Stomach (tissue), 19 donors: Measurements from ENCODE around the gene AREG. TPM values are rescaled to one million over a fixed set of nuclear protein-coding genes. Genes with fewer than 3 reads are reported as not detected.
A peak's percentile ranks its signal among the peaks of the same experiment; 100 is the strongest.
"Not testable (repeated sequence)": the region's sequence is repeated elsewhere in the genome, so short reads cannot be mapped to it uniquely, and the experiment has no call there.

Experiments used
- DNase-seq, 2 donors: peaks; one replicate each; pipeline versions ENCODE4 v3.0.0 to v3.0.0-alpha.2; 2013 to 2019
- H3K27ac ChIP-seq, 5 donors: fragments of 200-600 bp in 4 of 5; sonication (generic) in 4 of 5; one replicate each; pipeline ENCODE4 v1.5.1; 2013 to 2019; ENCODE audit warnings: mild to moderate bottlenecking in 1 of 5, moderate library complexity in 1 of 5
- H3K27me3 ChIP-seq, 3 donors: fragments of 200-600 bp; sonication (generic); one replicate each; pipeline ENCODE4 v1.5.1; 2017 to 2019; ENCODE audit warnings: mixed run types in 1 of 3
- H3K36me3 ChIP-seq, 4 donors: fragments of 200-600 bp; sonication (generic); 1 replicate in 3 of 4; 2 replicates in 1 of 4; pipeline ENCODE4 v1.5.1; 2016 to 2019
- H3K4me1 ChIP-seq, 4 donors: fragments of 200-600 bp; sonication (generic); one replicate each; pipeline ENCODE4 v1.5.1; 2016 to 2019
- H3K4me3 ChIP-seq, 4 donors: fragments of 200-600 bp; sonication (generic) in 3 of 4; one replicate each; pipeline ENCODE4 v1.5.1; 2016 to 2019; ENCODE audit warnings: mild to moderate bottlenecking in 1 of 4
- H3K9me3 ChIP-seq, 4 donors: fragments of 200-600 bp; sonication (generic); one replicate each; pipeline ENCODE4 v1.5.1; 2016 to 2019
- EP300 ChIP-seq: sonication (generic); formaldehyde crosslinking; IDR thresholded peaks from one replicate; pipeline ENCODE4 v1.6.1; 2017; ENCODE audit warnings: antibody characterized with exemption
- POLR2A ChIP-seq, 4 donors: fragments of 450-650 bp; IDR thresholded peaks; one replicate each; pipeline ENCODE4 v1.6.1; 2016; ENCODE audit warnings: antibody characterized with exemption in 4 of 4, control low read depth in 2 of 4, mild to moderate bottlenecking in 1 of 4, moderate library complexity in 1 of 4
- POLR2AphosphoS5 ChIP-seq, 3 donors: sonication (generic); formaldehyde crosslinking; IDR thresholded peaks; one replicate each; pipeline ENCODE4 v1.6.1; 2016; ENCODE audit warnings: antibody characterized with exemption in 3 of 3
- WGBS, 5 donors: extraction: QIAGEN DNeasy Blood & Tissue Kit in 3 of 5; methylation state at CpG; one replicate each; pipeline versions ENCODE4 v1.1.5 to v1.1.7; 2013 to 2018; 5-methylcytosine and 5-hydroxymethylcytosine counted together
- intact Hi-C: fragments of 100-400 bp; cut with DNase I; formaldehyde crosslinking; loops from one replicate; pipeline ENCODE4 v1.15.1; 2023; ENCODE audit warnings: low total_unique reads
- long read RNA-seq, 10 donors: transcript quantifications; one replicate each; lab custom pipeline, GENCODE V29; 2026
- polyA plus RNA-seq, 3 donors: library from polyadenylated mRNA; stranded (reverse); fragments of 200-250 nt; gene quantifications; one replicate each; pipeline ENCODE4 v1.2.3, GENCODE V29; 2013
- total RNA-seq, 5 donors: library from RNA; depleted of rRNA; stranded (reverse); fragments of >200 nt; gene quantifications; one replicate each; pipeline versions ENCODE4 v1.1.0 to v1.2.3, GENCODE V29; 2014 to 2016
- TF ChIP-seq, protein P1 (sequence below), 7 experiments: fragments of 450-650 bp in 4 of 7; fragments of 200-600 bp in 3 of 7; sonication (generic) in 3 of 7; IDR thresholded peaks; one replicate each; pipeline ENCODE4 v1.5.1; 2016 to 2019; ENCODE audit warnings: antibody characterized with exemption in 7 of 7, control low read depth in 2 of 7, mild to moderate bottlenecking in 1 of 7
- donor health status: healthy with polysubstance abuse.
- donor health status: Bipolar disorder and iron deficiency.
- donor health status: healthy.

The AREG gene, protein sequence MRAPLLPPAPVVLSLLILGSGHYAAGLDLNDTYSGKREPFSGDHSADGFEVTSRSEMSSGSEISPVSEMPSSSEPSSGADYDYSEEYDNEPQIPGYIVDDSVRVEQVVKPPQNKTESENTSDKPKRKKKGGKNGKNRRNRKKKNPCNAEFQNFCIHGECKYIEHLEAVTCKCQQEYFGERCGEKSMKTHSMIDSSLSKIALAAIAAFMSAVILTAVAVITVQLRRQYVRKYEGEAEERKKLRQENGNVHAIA
- 10 to 100 TPM in 4 of 5 donors, not detected in 1; 12.7 to 22.3 (median 15.5) TPM for total RNA-seq
- 10 to 100 TPM in 1 of 3 donors, 1 to 10 TPM in 2; 4.3 to 23.0 (median 4.7) TPM for polyA plus RNA-seq
- long read RNA-seq, donor 1, partial matches to known transcripts: 0 of 1 reads
- long read RNA-seq, donor 1, other reads (novel, unspliced or antisense): 0 of 1 reads
- long read RNA-seq, donor 2: 0 reads
- long read RNA-seq, donor 3: 0 reads
- long read RNA-seq, donor 4: 0 reads
- long read RNA-seq, donor 5, partial matches to known transcripts: 0 of 1 reads
- long read RNA-seq, donor 5, other reads (novel, unspliced or antisense): 0 of 1 reads
- long read RNA-seq, donor 6: 0 reads
- long read RNA-seq, donor 7: 0 reads
- long read RNA-seq, donor 8, partial matches to known transcripts: 0 of 1 reads
- long read RNA-seq, donor 8, other reads (novel, unspliced or antisense): 0 of 1 reads
- long read RNA-seq, donor 9: 0 reads
- long read RNA-seq, donor 10: 0 reads

DNA sequence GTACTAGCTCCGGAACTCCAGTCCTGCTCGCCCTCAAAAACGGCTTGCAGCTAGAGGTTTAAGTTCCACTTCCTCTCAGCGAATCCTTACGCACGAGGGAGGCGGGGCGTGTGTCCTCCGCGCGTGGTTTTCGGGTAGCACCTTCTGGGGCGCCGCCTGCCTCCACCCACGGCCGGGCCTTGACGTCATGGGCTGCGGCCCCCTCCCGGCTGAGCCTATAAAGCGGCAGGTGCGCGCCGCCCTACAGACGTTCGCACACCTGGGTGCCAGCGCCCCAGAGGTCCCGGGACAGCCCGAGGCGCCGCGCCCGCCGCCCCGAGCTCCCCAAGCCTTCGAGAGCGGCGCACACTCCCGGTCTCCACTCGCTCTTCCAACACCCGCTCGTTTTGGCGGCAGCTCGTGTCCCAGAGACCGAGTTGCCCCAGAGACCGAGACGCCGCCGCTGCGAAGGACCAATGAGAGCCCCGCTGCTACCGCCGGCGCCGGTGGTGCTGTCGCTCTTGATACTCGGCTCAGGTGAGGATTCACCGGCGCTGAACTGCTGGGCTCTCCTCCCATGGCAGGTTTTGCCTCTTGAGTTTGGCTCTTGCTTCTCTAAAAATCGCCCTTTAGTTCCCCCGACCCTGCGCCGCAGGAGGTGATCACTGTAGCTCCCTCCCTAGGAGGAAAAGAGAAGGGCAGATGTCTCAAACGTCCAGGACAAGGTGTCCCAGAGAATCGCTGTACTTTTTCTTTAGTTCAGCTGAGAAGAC lies at the start of gene AREG:
TSS of gene AREG (plus strand) at position 246 of the 752 bp plus-strand sequence. CDS start at position 456, 210 bp downstream.
- Histone ChIP-seq H3K4me1 (peaks cover 0 to 13% (median 9%) of the 10 kb centered on the region in 4 donors), H3K27ac (peak within 1 kb of the TSS; percentile 83 to 93 (median 87)), H3K4me3 (peak within 1 kb of the TSS; percentile 50 to 65 (median 60)), H3K27me3 (no peaks in the 10 kb centered on the region), H3K36me3 (no peaks in the 10 kb centered on the region), H3K9me3 (no peaks in the 10 kb centered on the region)
- intact Hi-C loops: no loop called here
- TF ChIP-seq, protein P1, sequence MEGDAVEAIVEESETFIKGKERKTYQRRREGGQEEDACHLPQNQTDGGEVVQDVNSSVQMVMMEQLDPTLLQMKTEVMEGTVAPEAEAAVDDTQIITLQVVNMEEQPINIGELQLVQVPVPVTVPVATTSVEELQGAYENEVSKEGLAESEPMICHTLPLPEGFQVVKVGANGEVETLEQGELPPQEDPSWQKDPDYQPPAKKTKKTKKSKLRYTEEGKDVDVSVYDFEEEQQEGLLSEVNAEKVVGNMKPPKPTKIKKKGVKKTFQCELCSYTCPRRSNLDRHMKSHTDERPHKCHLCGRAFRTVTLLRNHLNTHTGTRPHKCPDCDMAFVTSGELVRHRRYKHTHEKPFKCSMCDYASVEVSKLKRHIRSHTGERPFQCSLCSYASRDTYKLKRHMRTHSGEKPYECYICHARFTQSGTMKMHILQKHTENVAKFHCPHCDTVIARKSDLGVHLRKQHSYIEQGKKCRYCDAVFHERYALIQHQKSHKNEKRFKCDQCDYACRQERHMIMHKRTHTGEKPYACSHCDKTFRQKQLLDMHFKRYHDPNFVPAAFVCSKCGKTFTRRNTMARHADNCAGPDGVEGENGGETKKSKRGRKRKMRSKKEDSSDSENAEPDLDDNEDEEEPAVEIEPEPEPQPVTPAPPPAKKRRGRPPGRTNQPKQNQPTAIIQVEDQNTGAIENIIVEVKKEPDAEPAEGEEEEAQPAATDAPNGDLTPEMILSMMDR (IDR thresholded peaks at IDR 0.05): peak in 5 of 7 experiments; percentile 34 to 44 (median 38)
- TF ChIP-seq EP300 (no peak), POLR2A (IDR thresholded peaks at IDR 0.05) (peak in 2 of 4 donors; percentile 7 to 88), POLR2AphosphoS5 (IDR thresholded peaks at IDR 0.05) (peak; percentile 16 to 96 (median 89))
- WGBS, 5 donors: 0 to 1% (median 1%) methylated on average over 16 to 64 of the region's 64 CpGs
- DNase-seq: peak; percentile 85 to 90

GRCh38 chr4:74395633-74396032 lies 49.3 kb upstream of the AREG start:
- Histone ChIP-seq H3K27ac (peak overlapping the region in 2 of 5 donors; percentile 36 to 52), H3K36me3 (no peaks in the 10 kb centered on the region), H3K27me3 (no peaks in the 10 kb centered on the region), H3K4me3 (no peak overlapping the region), H3K4me1 (peaks cover 0 to 23% (median 10%) of the 10 kb centered on the region in 4 donors), H3K9me3 (no peaks in the 10 kb centered on the region)
- TF ChIP-seq EP300: no peak
- no peak for TF ChIP-seq POLR2AphosphoS5 (IDR thresholded peaks at IDR 0.05)
- TF ChIP-seq, protein P1 (IDR thresholded peaks at IDR 0.05): no peak
- TF ChIP-seq POLR2A (IDR thresholded peaks at IDR 0.05): no peak
- intact Hi-C loops: no loop called here
- 17 to 45% (median 32%) methylated on average over 2 of the region's 2 CpGs for WGBS, 5 donors
- no peak for DNase-seq

DNA sequence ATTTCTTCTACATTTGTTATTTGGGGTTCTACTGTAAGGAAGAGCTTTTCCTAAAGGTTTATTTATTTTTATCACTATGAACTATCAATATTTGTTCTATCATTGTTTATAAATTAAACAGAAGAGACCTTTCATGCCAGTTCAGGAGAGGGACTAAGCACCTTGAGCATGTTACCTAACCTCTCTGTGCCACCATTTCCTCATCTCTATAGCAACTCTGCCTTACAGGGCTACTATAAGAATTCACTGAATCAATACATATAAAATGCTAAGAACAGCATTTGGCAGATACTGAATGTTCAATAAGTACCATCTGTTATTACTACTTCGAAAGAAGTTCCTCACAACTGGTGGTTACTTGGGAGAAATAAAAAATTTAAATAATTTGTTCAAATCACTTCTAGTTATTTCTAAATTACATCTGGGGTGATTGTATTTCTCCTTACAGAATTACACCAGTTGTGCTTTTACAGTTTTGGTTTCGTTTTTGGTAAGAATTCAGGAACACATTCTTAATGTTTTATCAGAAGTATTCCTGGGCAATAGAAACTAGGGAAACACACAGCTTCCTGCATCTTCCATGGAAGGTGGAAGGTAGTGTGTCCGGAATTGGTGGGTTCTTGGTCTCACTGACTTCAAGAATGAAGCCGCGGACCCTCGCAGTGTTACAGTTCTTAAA lies 47.0 kb upstream of the AREG start:
- no peak for DNase-seq
- peak overlapping the region; percentile 1 to 41 (median 22) for H3K4me3 ChIP-seq
- WGBS, 5 donors: 41 to 71% (median 55%) methylated on average over 6 of the region's 6 CpGs
- H3K4me1 ChIP-seq: peaks cover 0 to 23% (median 10%) of the 10 kb centered on the region in 4 donors
- H3K27ac ChIP-seq: peak overlapping the region in 4 of 5 donors; percentile 23 to 74 (median 64)
- intact Hi-C loops: no loop called here
- no peak for TF ChIP-seq EP300
- no peaks in the 10 kb centered on the region for H3K9me3 ChIP-seq
- H3K36me3 ChIP-seq: no peaks in the 10 kb centered on the region
- no peaks in the 10 kb centered on the region for H3K27me3 ChIP-seq

DNA sequence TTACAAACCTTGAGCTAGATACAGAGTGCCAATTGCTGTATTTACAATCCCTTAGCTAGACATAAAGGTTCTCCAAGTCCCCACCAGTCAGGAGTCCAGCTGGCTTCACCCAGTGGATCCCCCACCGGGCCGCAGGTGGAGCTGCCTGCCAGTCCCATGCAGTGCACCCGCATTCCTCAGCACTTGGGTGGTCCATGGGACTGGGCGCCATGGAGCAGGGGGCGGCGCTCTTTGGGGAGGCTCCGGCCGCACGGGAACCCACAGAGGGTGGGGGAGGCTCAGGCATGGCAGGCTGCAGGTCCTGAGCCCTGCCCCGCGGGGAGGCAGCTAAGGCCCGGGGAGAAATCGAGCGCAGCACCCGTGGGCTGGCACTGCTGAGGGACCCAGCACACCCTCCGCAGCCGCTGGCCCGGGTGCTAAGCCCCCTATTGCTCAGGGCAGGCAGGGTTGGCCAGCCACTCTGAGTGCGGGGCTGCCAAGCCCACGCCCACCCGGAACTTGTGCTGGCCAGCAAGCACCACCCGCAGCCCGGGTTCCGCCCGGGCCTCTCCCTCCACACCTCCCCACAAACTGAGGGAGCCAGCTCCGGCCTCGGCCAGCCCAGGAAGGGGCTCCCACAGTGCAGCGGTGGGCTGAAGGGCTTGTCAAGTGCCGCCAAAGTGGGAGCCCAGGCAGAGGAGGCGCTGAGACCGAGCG lies 45.9 kb upstream of the AREG start:
- peak overlapping the region in 1 of 5 donors; percentile 65 for H3K27ac ChIP-seq
- H3K36me3 ChIP-seq, H3K27me3 ChIP-seq, H3K4me3 ChIP-seq, H3K9me3 ChIP-seq, intact Hi-C loops, DNase-seq: not testable (repeated sequence)
- peaks cover 0 to 23% (median 10%) of the 10 kb centered on the region in 4 donors for H3K4me1 ChIP-seq
- 89 to 94% (median 93%) methylated on average over 14 to 32 of the region's 32 CpGs for WGBS, 5 donors
